Kidney epithelial cell (primary cell): ENCODE measurements around the gene TRIO. TPM values are rescaled to one million over a fixed set of nuclear protein-coding genes. Genes with fewer than 3 reads are reported as not detected.

Source experiments
- DNase-seq: peaks from one replicate; pipeline ENCODE4 v3.0.0-alpha.2; 2010; ENCODE audit warnings: low read depth
- H3K27me3 ChIP-seq: 2 replicates; pipeline ENCODE4 v1.6.0; 2011; ENCODE audit warnings: low read length; ENCODE audit not compliant: control insufficient read depth, insufficient read depth
- H3K36me3 ChIP-seq: 2 replicates; pipeline ENCODE4 v1.5.1; 2011; ENCODE audit warnings: low read length; ENCODE audit not compliant: control insufficient read depth, insufficient read depth
- H3K4me3 ChIP-seq: 2 replicates; pipeline ENCODE4 v1.5.1; 2011; ENCODE audit warnings: low read depth, mild to moderate bottlenecking, control low read depth, low read length
- CTCF ChIP-seq: IDR thresholded peaks from 2 replicates; pipeline ENCODE4 v1.5.1; 2011; ENCODE audit warnings: mild to moderate bottlenecking, moderate library complexity, low read length, control low read depth, inconsistent platforms; ENCODE audit not compliant: insufficient read depth, poor library complexity, severe bottlenecking
- total RNA-seq: library from RNA; depleted of rRNA; stranded (reverse); fragments of >200 nt; gene quantifications from 2 replicates; pipeline ENCODE4 v1.2.3, GENCODE V29; 2015

The TRIO gene
- total RNA-seq, 1 donor from 2014 or later = 174 TPM

- Histone ChIP-seq H3K4me3 (no peak overlapping the region), H3K27me3 (no peaks in the 10 kb centered on the region), H3K36me3 (peaks cover 5% of the 10 kb centered on the region)
- DNase-seq = no peak
- TF ChIP-seq CTCF = no peak
These were observed 322.6 kb downstream of the TRIO start for GRCh38 chr5:14465776-14466175.

- TF ChIP-seq CTCF = no peak
- no peak for DNase-seq
- Histone ChIP-seq H3K27me3 (no peaks in the 10 kb centered on the region), H3K4me3 (no peak overlapping the region), H3K36me3 (peaks cover 5% of the 10 kb centered on the region)
These were observed 324.1 kb downstream of the TRIO start for GRCh38 chr5:14467251-14467650.

GRCh38 chr5:14467886-14468285, 324.7 kb downstream of the TRIO start:
- DNase-seq = no peak
- no peak overlapping the region for H3K4me3 ChIP-seq
- H3K27me3 ChIP-seq = no peaks in the 10 kb centered on the region
- no peak for TF ChIP-seq CTCF
- H3K36me3 ChIP-seq = peaks cover 5% of the 10 kb centered on the region

- DNase-seq = no peak
- Histone ChIP-seq H3K4me3 (no peak overlapping the region), H3K27me3 (no peaks in the 10 kb centered on the region), H3K36me3 (peaks cover 7% of the 10 kb centered on the region)
- TF ChIP-seq CTCF = no peak
These were observed 326.6 kb downstream of the TRIO start for GRCh38 chr5:14469551-14470377.

GRCh38 chr5:14471507-14471906, 328.4 kb downstream of the TRIO start:
- Histone ChIP-seq H3K4me3 (no peak overlapping the region), H3K27me3 (no peaks in the 10 kb centered on the region), H3K36me3 (peaks cover 2% of the 10 kb centered on the region)
- DNase-seq = no peak
- TF ChIP-seq CTCF = no peak
